GM12878 (cell line): Measurements from ENCODE around the gene TGM2. TPM values are rescaled to one million over a fixed set of nuclear protein-coding genes. Genes with fewer than 3 reads are reported as not detected.

ENCODE experiments used
- ATAC-seq: fragments of 200-7000 bp; cut with Tn5 transposase; 3 replicates; pipeline ENCODE4 v1.9.1; 2020; ENCODE audit warnings: mild to moderate bottlenecking, moderate library complexity
- BruUV-seq: library from RNA; stranded (reverse); fragments of 400-500 nt; replicated peaks from 2 replicates; lab custom pipeline; 2021; lab: Mats Ljungman, UMichigan
- CTCF ChIA-PET: fragments of 300-600 bp; sonication (Branson Sonifier 250); formaldehyde crosslinking; extraction: SDS; loops from one replicate; lab custom pipeline; 2021; ENCODE audit warnings: inconsistent platforms; lab: Yijun Ruan, JAX
- POLR2A ChIA-PET: fragments of 350-600 bp; formaldehyde crosslinking; extraction: SDS; loops from one replicate; lab custom pipeline; 2021; ENCODE audit warnings: inconsistent platforms; lab: Charles Lee
- RAD21 ChIA-PET: fragments of 300-600 bp; sonication (Branson Sonifier 250); formaldehyde crosslinking; loops from one replicate; lab custom pipeline; 2023; ENCODE audit warnings: antibody characterized with exemption; ENCODE audit not compliant: unreplicated experiment; lab: Charles Lee
- SMC1A ChIA-PET: fragments of 300-600 bp; sonication (Branson Sonifier 250); formaldehyde crosslinking; loops from one replicate; lab custom pipeline; 2023; ENCODE audit not compliant: unreplicated experiment, uncharacterized antibody; lab: Charles Lee
- DNase-seq: peaks from one replicate; pipeline ENCODE4 v3.0.0-alpha.2; 2011; ENCODE audit warnings: low read depth, low spot score
- FAIRE-seq: peaks from 3 replicates; lab custom pipeline; 2011; peaks lifted over from hg19 to GRCh38; lab: Jason Lieb, UNC
- H2AFZ ChIP-seq: 2 replicates; pipeline ENCODE4 v1.6.0; 2011; ENCODE audit warnings: low read depth, low read length, control low read depth; ENCODE audit not compliant: control insufficient read depth
- H3K27ac ChIP-seq: 2 replicates; pipeline ENCODE4 v1.5.1; 2011; ENCODE audit warnings: control low read depth; ENCODE audit not compliant: control insufficient read depth, insufficient read depth
- H3K27me3 ChIP-seq, 2 experiments: replicated peaks in 1 of 2; 2 replicates each; pipeline versions ENCODE4 v1.6.0 to v1.6.1; 2011; ENCODE audit warnings: low read length in 1 of 2; ENCODE audit not compliant: control insufficient read depth in 2 of 2, insufficient read depth in 2 of 2
- H3K36me3 ChIP-seq, 2 experiments: 2 replicates each; pipeline ENCODE4 v1.5.1; 2011; ENCODE audit warnings: low read length in 1 of 2; ENCODE audit not compliant: control insufficient read depth in 2 of 2, insufficient read depth in 2 of 2
- H3K4me1 ChIP-seq: 2 replicates; pipeline ENCODE4 v1.6.1; 2011; ENCODE audit warnings: mild to moderate bottlenecking, low read length, moderate library complexity, mixed read lengths; ENCODE audit not compliant: control insufficient read depth, insufficient read depth
- H3K4me2 ChIP-seq: 2 replicates; pipeline ENCODE4 v1.6.0; 2011; ENCODE audit warnings: control low read depth; ENCODE audit not compliant: control insufficient read depth, insufficient read depth
- H3K4me3 ChIP-seq: fragments of 200-600 bp; sonication (generic); 2 replicates; pipeline ENCODE4 v1.5.1; 2016
- H3K79me2 ChIP-seq: 2 replicates; pipeline ENCODE4 v1.6.0; 2011; ENCODE audit warnings: low read length; ENCODE audit not compliant: control insufficient read depth, insufficient read depth
- H3K9ac ChIP-seq: 2 replicates; pipeline ENCODE4 v1.8.0; 2011; ENCODE audit warnings: low read length, control low read depth, mixed read lengths; ENCODE audit not compliant: control insufficient read depth, insufficient read depth
- H3K9me3 ChIP-seq: replicated peaks from 3 replicates; pipeline ENCODE4 v1.5.1; 2011; ENCODE audit warnings: mild to moderate bottlenecking, low read length; ENCODE audit not compliant: control insufficient read depth, insufficient read depth
- H4K20me1 ChIP-seq: 2 replicates; pipeline ENCODE4 v1.6.0; 2011; ENCODE audit not compliant: control insufficient read depth, insufficient read depth
- CEBPB ChIP-seq, 2 experiments: fragments of 150-350 bp in 1 of 2; IDR thresholded peaks; 2 replicates each; pipeline ENCODE4 v1.6.1; 2012 to 2014; ENCODE audit warnings: low read depth in 2 of 2, low read length in 2 of 2, borderline replicate concordance in 1 of 2, inconsistent platforms in 1 of 2
- EED ChIP-seq: sonication (generic); IDR thresholded peaks from 2 replicates; pipeline ENCODE4 v1.6.1; 2016; ENCODE audit warnings: antibody characterized with exemption, low read depth
- HDGF ChIP-seq: fragments of 450-650 bp; IDR thresholded peaks from 2 replicates; pipeline ENCODE4 v1.6.1; 2016; ENCODE audit warnings: antibody characterized with exemption
- JUNB ChIP-seq: IDR thresholded peaks from 2 replicates; pipeline ENCODE4 v1.6.1; 2016; ENCODE audit warnings: antibody characterized with exemption, mild to moderate bottlenecking
- NRF1 ChIP-seq: conservative IDR thresholded peaks from 2 replicates; pipeline ENCODE4 v1.6.1; 2011; ENCODE audit warnings: mild to moderate bottlenecking, low read depth, low read length, improper control_type of control experiment
- PKNOX1 ChIP-seq: fragments of 450-650 bp; IDR thresholded peaks from 2 replicates; pipeline ENCODE4 v1.6.1; 2016; ENCODE audit warnings: mild to moderate bottlenecking
- PRDM15 ChIP-seq: fragments of 450-650 bp; formaldehyde crosslinking; IDR thresholded peaks from 2 replicates; pipeline ENCODE4 v1.4.0; 2020; ENCODE audit warnings: mild to moderate bottlenecking, moderate library complexity
- RUNX3 ChIP-seq: IDR thresholded peaks from 2 replicates; pipeline ENCODE4 v1.6.1; 2012; ENCODE audit warnings: low read length, inconsistent platforms
- SREBF2 ChIP-seq: IDR thresholded peaks from 2 replicates; pipeline ENCODE4 v1.6.1; 2012; ENCODE audit warnings: mild to moderate bottlenecking, low read length
- YY1 ChIP-seq: IDR thresholded peaks from 2 replicates; pipeline ENCODE4 v1.6.1; 2011; ENCODE audit warnings: low read depth, mild to moderate bottlenecking, low read length
- ZBTB40 ChIP-seq: fragments of 450-650 bp; IDR thresholded peaks from 2 replicates; pipeline ENCODE4 v1.6.1; 2016; ENCODE audit warnings: mild to moderate bottlenecking, moderate library complexity, borderline replicate concordance
- WGBS: methylation state at CpG from one replicate; pipeline ENCODE4 v1.1.6; 2016; ENCODE audit warnings: low lambda C conversion rate; ENCODE audit not compliant: insufficient replicate concordance, insufficient coverage; ENCODE audit errors: missing lambda C conversion rate; 5-methylcytosine and 5-hydroxymethylcytosine counted together
- in situ Hi-C: fragments of 300-500 bp; cut with MboI; formaldehyde crosslinking; loops from 9 replicates; pipeline ENCODE4 v1.14.3; 2018; ENCODE audit warnings: mixed read lengths
- intact Hi-C: fragments of 100-400 bp; cut with micrococcal nuclease; formaldehyde crosslinking; loops from one replicate; pipeline ENCODE4 v1.14.2; 2022; ENCODE audit not compliant: unreplicated experiment
- polyA plus RNA-seq, 11 experiments: library from polyadenylated mRNA; depleted of rRNA in 4 of 11; unstranded in 6 of 11; stranded (reverse) in 5 of 11; fragments of >200 nt; fragmentation: Nextera tagmentation in 4 of 11; fragmentation: Illumina TruSeq in 1 of 11; extraction: Ambion mirVana in 4 of 11; extraction: Trizol in 1 of 11; gene quantifications; 1 replicate in 1 of 11; 2 replicates in 10 of 11; pipeline versions ENCODE4 v1.2.1 to v1.2.3, GENCODE V29; 2011 to 2016; ENCODE audit warnings: inconsistent platforms in 2 of 11, missing spikeins in 2 of 11, low read depth in 1 of 11
- total RNA-seq, 4 experiments: library from RNA; depleted of rRNA in 3 of 4; stranded (reverse); fragments of >200 nt in 3 of 4; fragmentation: Illumina TruSeq in 1 of 4; extraction: Trizol in 1 of 4; gene quantifications; 2 replicates each; pipeline versions ENCODE4 v1.2.1 to v1.2.3, GENCODE V29; 2013 to 2021

Gene TGM2
- total and polyA plus RNA-seq, 10 of the 15 experiments (the other 5 are each of a cell fraction or from before 2014, with no cell fraction given) = 0.11 to 1.9 (median 0.51) TPM

- intact Hi-C loops = loop anchor here (5.0 kb wide), 2 partner anchors 53 to 607 kb away; no protein-coding TSS in a partner anchor
- no peaks in the 10 kb centered on the region; a peak in 1 of 4 replicates for H3K27me3 ChIP-seq
- no peaks in the 10 kb centered on the region for H3K36me3 ChIP-seq
- peaks cover 17% of the 10 kb centered on the region for H3K4me1 ChIP-seq
- SMC1A ChIA-PET = interaction anchor here (0.8 to 10.1 kb wide), 4 partner anchors 75 to 111 kb away, joined by 3 to 117 read pairs (median 6); no protein-coding TSS in a partner anchor
- CTCF ChIA-PET = interaction anchor here (0.7 to 4.2 kb wide), 7 partner anchors 15 to 119 kb away, joined by 4 to 39 read pairs (median 9); no protein-coding TSS in a partner anchor
- no peaks in the 10 kb centered on the region for H3K79me2 ChIP-seq
- POLR2A ChIA-PET = no interaction called here
- no peak for FAIRE-seq
- H3K9me3 ChIP-seq = no peaks in the 10 kb centered on the region; the same call in 2 of the 3 replicates
- no peak overlapping the region for H3K27ac ChIP-seq
- RAD21 ChIA-PET = interaction anchor here (1.0 to 5.2 kb wide), 4 partner anchors 51 to 112 kb away, joined by 3 to 39 read pairs (median 4); no protein-coding TSS in a partner anchor
- no peak overlapping the region for H3K9ac ChIP-seq
- in situ Hi-C loops = loop anchor here (25.0 kb wide), 1 partner anchor 107 kb away; no protein-coding TSS in a partner anchor
- no peak overlapping the region; the same call in 1 of the 2 replicates for H3K4me2 ChIP-seq
- no TSS peak for BruUV-seq
- H3K4me3 ChIP-seq = no peak overlapping the region
- WGBS = 64% methylated on average over 5 of the region's 6 CpGs
- ATAC-seq = no peak
- H4K20me1 ChIP-seq = no peaks in the 10 kb centered on the region
- no peak overlapping the region for H2AFZ ChIP-seq
- no peak for DNase-seq
- TF ChIP-seq ZBTB40 = no peak
- no peak for TF ChIP-seq SREBF2
- TF ChIP-seq RUNX3 = no peak
- no peak for TF ChIP-seq NRF1
- TF ChIP-seq PKNOX1 = no peak
- no peak for TF ChIP-seq JUNB
- TF ChIP-seq YY1 = no peak
- TF ChIP-seq CEBPB (IDR thresholded peaks at IDR 0.05; ENCODE audit: borderline replicate concordance in 1 of 2, low read depth in 2 of 2, low read length in 2 of 2) = no peak
- no peak for TF ChIP-seq HDGF
- no peak for TF ChIP-seq EED
- no peak for TF ChIP-seq PRDM15 (CRISPR knock-in tag)
These were observed 4.6 kb upstream of the TGM2 start for GRCh38 chr20:38169636-38170193.
